CD4-positive, CD25-positive, alpha-beta regulatory T cell (primary cell): ENCODE data around the gene RNF166. TPM values are rescaled to one million over a fixed set of nuclear protein-coding genes. Genes with fewer than 3 reads are reported as not detected.
"Not testable (repeated sequence)": the region's sequence is repeated elsewhere in the genome, so short reads cannot be mapped to it uniquely, and the experiment has no call there.

Source experiments
- ATAC-seq, 2 donors: fragments of 150-1000 bp; cut with Tn5 transposase; one replicate each; pipeline ENCODE4 v1.10.0; 2021; ENCODE audit warnings: low read depth in 2 of 2, moderate number of reproducible peaks in 2 of 2, moderate library complexity in 1 of 2
- DNase-seq, 3 donors: peaks; one replicate each; pipeline versions ENCODE4 v3.0.0 to v3.0.0-alpha.2; 2012 to 2022; ENCODE audit warnings: mixed read lengths in 1 of 3
- H3K27ac ChIP-seq: one replicate; pipeline ENCODE4 v1.7.0; 2013; ENCODE audit warnings: mild to moderate bottlenecking, low read length; ENCODE audit not compliant: insufficient read depth, poor library complexity, severe bottlenecking
- H3K27me3 ChIP-seq: one replicate; pipeline ENCODE4 v1.7.0; 2013; ENCODE audit warnings: low read length; ENCODE audit not compliant: control insufficient read depth, insufficient read depth
- H3K36me3 ChIP-seq: one replicate; pipeline ENCODE4 v1.7.0; 2013; ENCODE audit warnings: mild to moderate bottlenecking, low read length, moderate library complexity; ENCODE audit not compliant: control insufficient read depth, insufficient read depth
- H3K4me1 ChIP-seq: 2 replicates; pipeline ENCODE4 v1.7.0; 2013; ENCODE audit warnings: mild to moderate bottlenecking, low read length; ENCODE audit not compliant: insufficient read depth, control insufficient read depth, poor library complexity, severe bottlenecking
- H3K4me3 ChIP-seq: one replicate; pipeline ENCODE4 v1.7.0; 2013; ENCODE audit warnings: low read depth, mild to moderate bottlenecking, low read length, moderate library complexity
- H3K9me3 ChIP-seq, 2 experiments: 1 replicate in 1 of 2; 2 replicates in 1 of 2; pipeline ENCODE4 v1.7.0; 2013; ENCODE audit warnings: low read length in 2 of 2, mild to moderate bottlenecking in 1 of 2, moderate library complexity in 1 of 2; ENCODE audit not compliant: control insufficient read depth in 2 of 2
- H3K27ac Mint-ChIP-seq, 3 donors: one replicate each; pipeline ENCODE4 v1.8.0; 2020 to 2022; ENCODE audit warnings: mild to moderate bottlenecking in 3 of 3, mixed read lengths in 3 of 3, moderate library complexity in 2 of 3
- H3K27me3 Mint-ChIP-seq: one replicate; pipeline ENCODE4 v1.8.0; 2022; ENCODE audit warnings: mild to moderate bottlenecking, mixed read lengths
- H3K36me3 Mint-ChIP-seq: one replicate; pipeline ENCODE4 v1.8.0; 2020; ENCODE audit warnings: mixed read lengths
- H3K4me1 Mint-ChIP-seq, 4 donors: one replicate each; pipeline ENCODE4 v1.8.0; 2020 to 2022; ENCODE audit warnings: mixed read lengths in 4 of 4, mild to moderate bottlenecking in 1 of 4
- H3K4me3 Mint-ChIP-seq, 4 donors: one replicate each; pipeline ENCODE4 v1.8.0; 2020 to 2022; ENCODE audit warnings: mild to moderate bottlenecking in 4 of 4, mixed read lengths in 4 of 4, moderate library complexity in 3 of 4
- H3K9me3 Mint-ChIP-seq, 7 donors: one replicate each; pipeline ENCODE4 v1.8.0; 2020 to 2022; ENCODE audit warnings: mixed read lengths in 7 of 7, mild to moderate bottlenecking in 3 of 7, moderate library complexity in 2 of 7
- polyA plus RNA-seq, 4 donors: library from polyadenylated mRNA; unstranded; fragments of 300-500 nt; fragmentation: Illumina TruSeq; gene quantifications; one replicate each; pipeline ENCODE4 v1.2.3, GENCODE V29; 2021
- total RNA-seq: library from RNA; stranded (reverse); gene quantifications from one replicate; pipeline ENCODE4 v1.2.3, GENCODE V29; 2022

The RNF166 gene
- total and polyA plus RNA-seq, 5 donors from 2014 or later = 63.6 to 420 (median 98.0) TPM

DNA sequence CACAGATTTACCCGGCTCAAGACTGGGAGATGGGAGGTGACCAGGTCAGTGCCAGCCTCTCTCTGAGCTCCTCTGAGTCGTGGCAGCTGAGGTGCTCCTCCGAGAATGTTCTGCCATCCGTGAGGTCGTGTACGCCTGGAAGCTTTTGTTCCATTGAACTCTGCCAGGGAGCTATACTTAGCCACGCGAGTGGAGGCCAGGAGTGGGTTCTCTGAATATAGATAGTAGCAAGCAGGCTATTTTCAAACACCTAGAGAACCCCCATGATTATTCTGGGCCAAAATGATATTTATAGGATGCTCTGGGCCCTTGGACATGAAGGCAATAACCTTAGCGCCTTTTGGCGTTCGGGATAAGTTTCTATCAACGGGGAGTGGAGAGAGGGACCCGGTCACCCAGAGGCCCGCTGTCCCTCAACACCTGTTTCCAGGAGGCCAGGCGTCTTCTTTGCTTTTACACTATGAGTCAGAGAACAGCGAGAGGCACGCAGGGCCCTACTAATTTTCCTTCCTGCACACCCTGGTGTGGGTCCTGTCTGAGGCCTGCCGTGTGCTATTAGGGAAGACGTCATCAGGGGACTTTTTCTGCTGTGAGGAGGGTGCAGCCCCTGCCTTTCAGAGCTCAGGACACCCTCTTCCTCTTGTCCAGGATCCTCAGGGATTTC, 32.4 kb downstream of the RNF166 start:
- Mint-ChIP-seq H3K36me3 (peaks cover 4% of the 10 kb centered on the region), H3K27me3 (no peaks in the 10 kb centered on the region), H3K4me3 (no peak overlapping the region), H3K27ac (no peak overlapping the region), H3K9me3 (no peaks in the 10 kb centered on the region), H3K4me1 (no peaks in the 10 kb centered on the region)
- no peak for DNase-seq
- Histone ChIP-seq H3K4me1 (no peaks in the 10 kb centered on the region), H3K27me3 (no peaks in the 10 kb centered on the region), H3K9me3 (no peaks in the 10 kb centered on the region), H3K36me3 (peaks cover 24% of the 10 kb centered on the region), H3K27ac (no peak overlapping the region), H3K4me3 (no peak overlapping the region)
- no peak for ATAC-seq

DNA sequence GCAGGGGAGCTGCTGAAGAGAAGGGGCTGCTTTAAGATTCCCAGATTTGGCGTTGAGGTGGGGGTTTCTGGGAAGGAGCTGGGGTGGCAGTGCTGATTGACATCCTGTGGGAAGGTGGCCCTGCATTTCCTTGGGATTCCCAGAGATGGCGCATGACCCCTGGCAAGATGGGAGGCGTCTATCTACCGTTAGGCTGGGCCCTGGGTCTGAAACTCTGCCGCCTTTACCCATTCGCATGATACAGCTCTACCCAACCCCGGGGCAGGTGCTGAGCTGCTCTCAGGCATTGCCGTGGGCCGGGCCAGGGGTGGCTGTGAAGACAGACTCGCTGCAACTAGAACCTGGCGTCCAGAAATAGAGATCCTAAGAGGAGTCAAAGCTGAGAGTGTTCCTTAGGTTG, 33.4 kb downstream of the RNF166 start:
- Mint-ChIP-seq H3K36me3 (peaks cover 4% of the 10 kb centered on the region), H3K27ac (no peak overlapping the region), H3K4me3 (no peak overlapping the region), H3K27me3 (no peaks in the 10 kb centered on the region), H3K4me1 (no peaks in the 10 kb centered on the region), H3K9me3 (no peaks in the 10 kb centered on the region)
- ATAC-seq (no peak), DNase-seq (no peak)
- H3K9me3 ChIP-seq = no peaks in the 10 kb centered on the region
- H3K27ac ChIP-seq = no peak overlapping the region
- no peaks in the 10 kb centered on the region for H3K27me3 ChIP-seq
- no peaks in the 10 kb centered on the region for H3K4me1 ChIP-seq
- H3K36me3 ChIP-seq = peaks cover 14% of the 10 kb centered on the region
- H3K4me3 ChIP-seq = no peak overlapping the region

DNA sequence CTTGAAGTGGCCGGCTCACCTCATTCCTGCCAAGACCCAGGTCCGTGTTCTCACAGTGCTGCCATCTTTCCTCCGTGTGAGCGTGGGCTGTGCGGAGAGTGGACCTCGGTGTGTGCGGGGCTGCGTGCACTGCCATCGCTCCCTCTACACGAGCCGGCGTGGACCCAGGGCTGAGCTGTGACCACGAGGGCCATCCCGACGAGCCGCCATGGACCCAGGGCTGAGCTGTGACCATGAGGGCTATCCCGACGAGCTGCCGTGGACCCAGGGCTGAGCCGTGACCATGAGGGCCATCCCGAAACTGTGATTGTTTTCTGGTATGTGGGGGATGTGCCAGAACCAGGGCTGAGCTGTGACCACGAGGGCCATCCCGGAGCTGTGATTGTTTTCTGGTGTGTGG, 34.4 kb downstream of the RNF166 start:
- Histone ChIP-seq H3K4me3 (no peak overlapping the region), H3K36me3 (peaks cover 4% of the 10 kb centered on the region), H3K9me3 (no peaks in the 10 kb centered on the region), H3K27me3 (no peaks in the 10 kb centered on the region), H3K27ac (no peak overlapping the region), H3K4me1 (no peaks in the 10 kb centered on the region)
- Mint-ChIP-seq H3K27me3 (no peaks in the 10 kb centered on the region), H3K27ac (no peak overlapping the region), H3K4me1 (no peaks in the 10 kb centered on the region), H3K4me3 (no peak overlapping the region), H3K36me3 (peaks cover 7% of the 10 kb centered on the region), H3K9me3 (no peaks in the 10 kb centered on the region)
- no peak for ATAC-seq
- no peak for DNase-seq

DNA sequence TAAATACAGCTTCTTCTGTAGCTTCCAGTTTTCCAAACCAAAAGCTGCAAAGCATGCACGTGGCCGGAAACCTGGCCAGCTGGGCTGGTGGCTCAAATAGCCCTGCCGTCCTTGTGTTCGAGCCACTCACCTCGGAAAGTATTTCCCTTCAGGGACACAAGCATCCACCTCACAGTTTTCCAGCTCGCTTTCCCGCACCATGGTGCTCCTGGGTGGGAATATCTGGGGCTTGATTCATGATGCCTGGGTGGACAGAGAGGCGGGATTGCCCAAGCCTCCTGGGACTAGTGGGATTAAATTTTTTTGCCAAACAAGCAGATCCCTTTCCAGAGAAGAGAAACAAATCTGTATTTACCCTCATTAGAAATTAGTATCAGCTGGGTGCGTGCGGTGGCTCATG, 36.2 kb downstream of the RNF166 start:
- H3K27me3 ChIP-seq = no peaks in the 10 kb centered on the region
- no peaks in the 10 kb centered on the region for H3K36me3 ChIP-seq
- H3K4me1 Mint-ChIP-seq = peaks cover 0 to 4% (median 0%) of the 10 kb centered on the region in 4 donors
- ATAC-seq (no peak), DNase-seq (no peak)
- H3K4me1 ChIP-seq = no peaks in the 10 kb centered on the region
- H3K4me3 ChIP-seq = no peak overlapping the region
- H3K36me3 Mint-ChIP-seq = peaks cover 7% of the 10 kb centered on the region
- H3K9me3 Mint-ChIP-seq = no peaks in the 10 kb centered on the region
- no peaks in the 10 kb centered on the region for H3K27me3 Mint-ChIP-seq
- no peak overlapping the region for H3K27ac Mint-ChIP-seq
- no peak overlapping the region for H3K27ac ChIP-seq
- H3K4me3 Mint-ChIP-seq = no peak overlapping the region
- H3K9me3 ChIP-seq = no peaks in the 10 kb centered on the region

DNA sequence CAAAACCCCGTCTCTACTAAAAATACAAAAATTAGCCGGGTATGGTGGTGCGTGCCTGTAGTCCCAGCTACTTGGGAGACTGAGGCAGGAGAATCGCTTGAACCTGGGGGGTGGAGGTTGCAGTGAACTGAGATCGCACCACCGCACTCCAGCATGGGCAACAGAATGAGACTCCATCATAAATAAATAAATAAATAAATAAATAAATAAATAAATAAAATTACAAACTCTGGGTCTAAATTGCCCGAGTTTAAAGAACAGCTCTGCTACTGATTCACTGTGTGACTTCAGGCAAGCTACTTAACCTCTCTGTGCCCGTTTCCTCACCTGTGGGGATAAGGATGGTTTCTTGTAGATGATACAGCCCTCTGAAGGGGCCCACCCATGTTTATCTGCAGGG, 36.7 kb downstream of the RNF166 start:
- not testable (repeated sequence) for H3K9me3 ChIP-seq, H3K9me3 Mint-ChIP-seq, ATAC-seq, H3K36me3 ChIP-seq, H3K27me3 Mint-ChIP-seq, H3K27ac ChIP-seq, H3K27ac Mint-ChIP-seq, H3K4me1 Mint-ChIP-seq, DNase-seq, H3K36me3 Mint-ChIP-seq, H3K4me1 ChIP-seq, H3K27me3 ChIP-seq, H3K4me3 ChIP-seq
- peak overlapping the region in 1 of 4 donors; percentile 13 for H3K4me3 Mint-ChIP-seq

DNA sequence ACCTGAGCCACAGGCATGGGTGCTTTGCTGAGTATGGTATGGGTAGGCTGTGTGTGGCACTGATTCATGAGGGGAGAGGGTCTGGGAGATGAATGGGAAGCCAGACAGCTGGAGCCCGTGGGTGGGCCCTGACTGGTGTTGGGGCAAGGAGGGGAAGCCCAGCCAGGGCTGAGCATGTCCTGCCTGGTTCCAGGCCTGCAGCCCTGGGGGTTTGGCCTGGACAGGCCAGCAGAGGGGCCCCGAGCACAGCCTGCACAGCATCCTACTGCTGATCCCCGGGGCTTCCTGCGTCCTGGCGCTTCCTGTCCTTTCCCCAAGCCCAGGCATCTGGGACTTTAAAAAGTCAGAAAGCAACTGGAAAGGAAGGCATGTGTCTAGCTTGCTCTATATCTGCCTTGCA, 38.7 kb downstream of the RNF166 start:
- no peak overlapping the region for H3K4me3 Mint-ChIP-seq
- no peak overlapping the region for H3K27ac Mint-ChIP-seq
- H3K4me1 Mint-ChIP-seq = peaks cover 0 to 17% (median 2%) of the 10 kb centered on the region in 4 donors
- H3K9me3 Mint-ChIP-seq = no peaks in the 10 kb centered on the region
- H3K27ac ChIP-seq = no peak overlapping the region
- H3K36me3 Mint-ChIP-seq = peaks cover 3% of the 10 kb centered on the region
- H3K27me3 Mint-ChIP-seq = no peaks in the 10 kb centered on the region
- H3K9me3 ChIP-seq = no peaks in the 10 kb centered on the region
- DNase-seq = no peak
- no peak for ATAC-seq
- H3K27me3 ChIP-seq = no peaks in the 10 kb centered on the region
- H3K4me3 ChIP-seq = no peak overlapping the region
- no peaks in the 10 kb centered on the region for H3K36me3 ChIP-seq
- H3K4me1 ChIP-seq = peaks cover 12% of the 10 kb centered on the region

DNA sequence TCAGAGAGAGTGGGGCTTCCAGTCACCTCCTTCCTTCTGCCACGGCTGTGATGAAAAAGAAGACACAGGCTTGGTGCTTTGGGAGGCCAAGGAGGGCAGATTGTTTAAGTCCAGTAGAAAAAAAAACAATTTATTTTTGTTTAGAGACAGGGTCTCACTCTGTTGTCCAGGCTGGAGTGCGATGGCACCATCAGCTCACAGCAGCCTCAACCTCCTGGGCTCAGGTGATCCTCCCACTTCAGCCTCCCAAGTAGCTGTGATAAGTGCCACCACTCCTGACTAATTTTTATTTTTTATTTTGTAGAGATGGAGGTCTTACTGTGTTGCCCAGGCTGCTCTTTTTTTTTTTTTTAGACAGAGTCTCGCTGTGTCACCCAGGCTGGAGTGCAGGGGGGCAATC, 40.6 kb downstream of the RNF166 start:
- peak overlapping the region in 2 of 4 donors; percentile 62 to 73 for H3K4me3 Mint-ChIP-seq
- no peaks in the 10 kb centered on the region for H3K36me3 ChIP-seq
- peaks cover 7 to 29% (median 13%) of the 10 kb centered on the region in 4 donors for H3K4me1 Mint-ChIP-seq
- no peak overlapping the region for H3K27ac Mint-ChIP-seq
- no peaks in the 10 kb centered on the region for H3K9me3 ChIP-seq
- peaks cover 3% of the 10 kb centered on the region for H3K36me3 Mint-ChIP-seq
- no peaks in the 10 kb centered on the region for H3K27me3 ChIP-seq
- H3K27ac ChIP-seq = no peak overlapping the region
- H3K27me3 Mint-ChIP-seq = no peaks in the 10 kb centered on the region
- no peak overlapping the region for H3K4me3 ChIP-seq
- no peak for DNase-seq
- no peak for ATAC-seq
- no peaks in the 10 kb centered on the region for H3K9me3 Mint-ChIP-seq
- H3K4me1 ChIP-seq = peaks cover 19% of the 10 kb centered on the region

DNA sequence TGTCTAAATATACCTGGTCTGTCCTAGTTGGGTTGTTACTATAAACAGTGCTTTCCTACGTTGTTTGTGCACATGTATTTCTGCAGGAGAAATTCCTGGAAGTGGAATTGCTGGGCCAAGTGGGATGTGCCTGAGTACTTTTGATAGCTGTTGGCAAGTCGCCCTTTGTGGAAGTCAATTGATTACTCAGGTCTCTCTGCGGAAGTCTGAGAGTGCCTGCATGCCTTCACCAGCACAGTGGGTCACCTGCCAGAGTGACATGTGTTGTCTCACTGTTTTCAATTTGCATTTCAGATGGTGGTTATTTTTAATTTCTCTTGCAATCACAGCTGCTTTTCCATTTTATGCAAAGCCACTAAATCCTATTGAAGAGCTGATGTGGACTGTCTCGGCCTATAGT, 41.1 kb downstream of the RNF166 start:
- no peak for DNase-seq
- H3K27me3 ChIP-seq = no peaks in the 10 kb centered on the region
- H3K36me3 Mint-ChIP-seq = peaks cover 3% of the 10 kb centered on the region
- no peaks in the 10 kb centered on the region for H3K27me3 Mint-ChIP-seq
- H3K4me3 Mint-ChIP-seq = peak overlapping the region; percentile 60 to 82 (median 68)
- no peak overlapping the region for H3K27ac ChIP-seq
- H3K4me3 ChIP-seq = no peak overlapping the region
- no peak for ATAC-seq
- H3K9me3 ChIP-seq = no peaks in the 10 kb centered on the region
- no peaks in the 10 kb centered on the region for H3K9me3 Mint-ChIP-seq
- no peaks in the 10 kb centered on the region for H3K36me3 ChIP-seq
- H3K4me1 Mint-ChIP-seq = peaks cover 7 to 29% (median 13%) of the 10 kb centered on the region in 4 donors
- peaks cover 19% of the 10 kb centered on the region for H3K4me1 ChIP-seq
- H3K27ac Mint-ChIP-seq = peak overlapping the region in 1 of 3 donors; percentile 44
